CD4-positive, alpha-beta T cell treated with Interleukin-4 for 1 hour (primary cell): ENCODE measurements around the gene SLC5A12.
"Not testable (repeated sequence)": the region's sequence is repeated elsewhere in the genome, so short reads cannot be mapped to it uniquely, and the experiment has no call there.

Source experiments
- DNase-seq, 2 donors: peaks; one replicate each; pipeline ENCODE4 v3.0.0-alpha.2; 2020 to 2022

The SLC5A12 gene

DNA sequence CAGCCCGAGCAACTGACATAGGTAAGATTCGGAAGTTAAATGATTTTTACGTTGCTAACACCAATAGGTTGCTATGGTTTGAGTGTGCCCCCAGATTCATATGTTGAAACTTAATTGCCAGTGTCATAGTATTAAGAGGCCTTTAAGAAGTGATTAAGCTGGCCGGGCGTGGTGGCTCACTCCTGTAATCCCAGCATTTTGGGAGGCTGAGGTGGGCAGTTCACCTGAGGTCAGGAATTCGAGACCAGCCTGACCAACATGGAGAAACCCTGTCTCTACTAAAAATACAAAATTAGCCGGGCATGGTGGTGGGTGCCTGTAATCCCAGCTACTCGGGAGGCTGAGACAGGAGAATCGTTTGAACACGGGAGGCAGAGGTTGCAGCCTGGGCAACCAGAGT lies 78.5 kb downstream of the SLC5A12 start:
- DNase-seq = not testable (repeated sequence)

DNA sequence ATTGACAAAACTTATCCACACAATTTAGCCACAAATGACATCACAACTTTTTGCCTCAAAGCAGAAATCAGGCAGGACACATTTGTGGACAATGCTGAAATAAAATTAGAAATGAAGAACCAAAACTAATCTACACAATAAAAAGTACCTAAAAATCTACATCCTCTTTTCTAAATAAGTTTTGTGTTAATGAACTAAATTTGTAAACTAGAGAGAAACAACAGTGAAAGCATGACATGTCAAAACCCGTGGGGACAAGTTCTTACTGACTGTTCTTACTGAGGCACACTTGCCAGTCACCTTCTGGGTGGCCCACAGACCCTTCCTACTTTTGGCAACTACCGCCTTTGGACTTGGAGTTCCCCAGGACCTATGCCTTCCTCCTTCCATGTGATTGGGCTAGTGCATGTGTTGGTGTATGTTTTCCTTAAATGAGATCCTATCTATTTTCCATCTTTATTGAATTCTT lies 89.1 kb downstream of the SLC5A12 start:
- DNase-seq = no peak

DNA sequence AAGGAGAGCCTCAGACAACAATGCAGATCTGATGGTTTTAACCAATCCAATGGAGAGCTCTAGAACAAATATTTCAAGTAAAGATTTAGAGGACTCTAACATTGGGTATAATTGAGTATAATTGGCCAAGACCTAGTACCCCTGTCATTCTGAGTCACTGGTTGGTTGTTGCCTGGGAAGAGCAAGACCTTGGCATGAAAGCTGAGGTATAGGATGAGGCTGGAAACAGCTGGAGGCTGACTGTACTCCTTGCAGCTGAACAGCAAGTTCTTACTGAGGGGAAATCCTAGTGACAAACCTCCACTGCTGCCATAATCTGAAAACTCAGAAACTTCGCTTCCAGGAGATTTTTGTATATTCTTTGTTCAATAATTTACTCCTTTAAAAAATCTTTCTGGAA lies 95.5 kb downstream of the SLC5A12 start:
- no peak for DNase-seq

DNA sequence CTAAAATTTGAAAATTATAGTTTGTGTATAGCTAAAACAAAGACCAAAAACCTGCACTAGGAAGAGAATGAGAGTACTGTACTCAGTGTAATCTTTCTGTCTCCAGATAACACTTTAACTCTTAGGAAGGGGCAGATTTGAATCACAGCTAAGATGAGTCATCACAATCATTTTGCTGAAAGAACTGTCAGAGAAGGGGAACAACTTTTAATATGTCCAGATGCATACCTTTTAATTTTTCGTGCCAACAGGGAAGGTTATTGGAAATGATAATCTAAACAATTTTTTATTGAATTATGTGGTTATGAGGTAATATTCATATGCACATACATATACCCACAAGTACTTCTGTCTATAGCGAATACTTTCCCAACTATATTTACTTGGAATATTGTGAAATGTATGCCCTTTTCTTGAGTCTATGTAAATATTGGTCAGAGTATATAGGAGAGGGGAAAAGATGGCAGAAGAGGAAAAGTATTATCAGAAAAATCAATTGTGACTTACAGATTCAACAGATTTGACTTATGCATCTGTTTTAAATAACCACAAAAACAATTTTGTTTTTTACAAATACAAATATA lies 98.7 kb downstream of the SLC5A12 start:
- no peak for DNase-seq

DNA sequence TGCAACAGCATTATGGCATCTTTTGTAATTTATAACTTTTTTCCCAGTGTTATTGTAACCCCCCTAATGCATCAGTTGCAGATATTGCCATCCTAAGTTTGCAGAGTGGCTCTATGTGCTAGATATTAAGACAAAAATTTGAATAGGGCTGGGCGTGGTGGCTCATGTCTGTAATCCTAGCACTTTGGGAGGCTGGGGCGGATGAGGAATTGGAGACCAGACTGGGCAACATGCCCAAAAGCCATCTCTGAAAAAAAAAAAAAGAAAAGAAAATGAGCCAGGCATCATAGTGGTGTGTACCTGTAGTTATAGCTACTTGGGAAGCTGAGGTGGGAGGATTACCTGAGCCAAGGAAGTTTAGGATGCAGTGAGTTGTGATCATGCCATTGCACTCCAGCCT lies 99.7 kb downstream of the SLC5A12 start:
- DNase-seq = no peak

DNA sequence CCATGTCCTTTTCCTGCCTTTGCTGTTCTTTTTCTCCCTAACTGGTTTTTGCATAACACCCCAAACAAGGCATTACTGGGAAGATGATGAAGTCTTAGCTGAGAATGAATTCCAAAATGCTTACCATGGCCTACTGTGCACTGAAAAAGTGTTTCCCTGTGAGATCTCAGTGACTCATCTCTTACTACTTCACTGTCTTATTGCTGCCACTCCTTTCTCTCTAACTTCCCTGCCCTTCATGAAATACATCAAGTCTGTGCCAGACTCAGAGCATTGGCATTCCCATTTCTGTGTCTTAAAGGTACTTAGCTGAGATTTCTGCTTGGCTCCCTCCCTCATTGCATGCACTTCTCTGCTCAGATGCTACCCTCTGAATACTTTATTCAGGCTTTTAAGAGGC lies 100.7 kb downstream of the SLC5A12 start:
- no peak for DNase-seq

DNA sequence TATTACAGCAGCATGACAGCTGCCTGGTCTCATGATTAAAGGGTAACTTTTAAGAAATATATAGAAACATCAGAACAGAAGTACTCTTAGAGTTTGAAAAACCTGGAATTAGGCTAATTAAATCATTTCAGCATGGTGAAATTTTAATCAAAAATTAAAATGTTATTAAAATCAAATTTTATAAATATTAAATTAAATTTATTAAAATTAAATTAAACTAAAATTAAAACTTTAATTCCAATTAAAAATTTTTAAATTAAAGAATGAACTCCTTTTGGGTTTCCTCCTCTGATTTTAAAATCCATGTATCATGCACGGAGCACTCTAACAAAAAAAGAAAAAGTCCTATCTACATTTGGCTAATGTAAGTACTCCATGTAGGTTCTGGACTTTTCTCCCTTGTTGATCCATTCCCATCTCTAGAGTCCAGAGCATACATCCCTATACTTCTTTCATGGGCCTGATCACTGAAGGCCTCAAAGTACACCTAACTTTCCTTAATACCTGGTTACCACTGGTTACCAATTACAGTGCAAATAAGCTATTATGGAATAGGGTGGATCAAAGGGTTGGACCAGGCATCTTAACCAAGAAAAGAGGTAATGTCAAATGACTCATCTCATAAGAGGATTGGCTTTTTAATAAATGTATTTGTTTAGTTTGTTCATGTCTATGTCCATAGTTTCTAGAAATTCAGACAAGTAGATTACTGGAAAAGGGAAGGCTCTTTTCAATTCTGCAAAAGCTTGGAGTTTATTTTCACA lies 101.4 kb downstream of the SLC5A12 start:
- DNase-seq = no peak

DNA sequence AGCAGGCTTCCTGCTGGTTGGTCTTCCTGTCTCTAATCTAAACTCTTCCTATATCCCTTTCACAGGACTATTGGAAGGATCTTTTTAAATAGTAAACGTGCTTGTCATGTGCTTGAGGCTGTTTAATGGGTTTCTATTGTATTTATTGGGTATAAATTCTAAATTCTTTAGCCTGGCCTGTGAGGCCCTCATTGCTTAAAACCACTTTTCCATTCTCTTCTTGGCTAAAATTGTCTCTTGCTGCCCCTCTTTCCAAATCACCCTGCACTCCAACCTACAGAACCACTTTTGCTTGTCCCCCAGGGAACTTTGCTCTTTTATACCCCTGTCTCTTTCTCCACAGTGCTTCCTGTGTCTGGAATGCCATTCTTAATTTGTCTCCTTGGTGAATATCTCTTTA lies 103.4 kb downstream of the SLC5A12 start:
- no peak for DNase-seq
